Loucy (cell line): Measurements from ENCODE around the gene DKKL1.

Experiments
- H2AFZ ChIP-seq: fragments of 200-600 bp; sonication (generic); 2 replicates; pipeline ENCODE4 v1.6.0; 2016; ENCODE audit warnings: antibody characterized with exemption, mild to moderate bottlenecking, low read length, moderate library complexity
- H3F3A ChIP-seq: fragments of 200-600 bp; 2 replicates; pipeline ENCODE4 v1.6.0; 2016; ENCODE audit warnings: antibody characterized with exemption, low read depth, mild to moderate bottlenecking
- H3K27me3 ChIP-seq: fragments of 200-600 bp; sonication (generic); 2 replicates; pipeline ENCODE4 v1.6.1; 2014; ENCODE audit warnings: low read length, mild to moderate bottlenecking; ENCODE audit not compliant: insufficient read depth, poor library complexity, severe bottlenecking
- H3K36me3 ChIP-seq: fragments of 200-600 bp; sonication (generic); 2 replicates; pipeline ENCODE4 v1.6.1; 2016; ENCODE audit warnings: low read length; ENCODE audit not compliant: insufficient read depth
- H3K4me1 ChIP-seq: fragments of 200-600 bp; sonication (generic); 2 replicates; pipeline ENCODE4 v1.5.1; 2014; ENCODE audit warnings: low read length, mild to moderate bottlenecking; ENCODE audit not compliant: insufficient read depth, poor library complexity, severe bottlenecking
- H3K4me2 ChIP-seq: fragments of 200-600 bp; sonication (generic); 2 replicates; pipeline ENCODE4 v1.6.0; 2014; ENCODE audit warnings: antibody characterized with exemption, low read length, low read depth, mild to moderate bottlenecking; ENCODE audit not compliant: poor library complexity, severe bottlenecking
- H3K4me3 ChIP-seq: fragments of 200-600 bp; sonication (generic); 2 replicates; pipeline ENCODE4 v1.5.1; 2014; ENCODE audit warnings: low read length, mild to moderate bottlenecking, mixed read lengths; ENCODE audit not compliant: poor library complexity, severe bottlenecking
- H3K79me2 ChIP-seq: fragments of 200-600 bp; sonication (generic); 2 replicates; pipeline ENCODE4 v1.6.1; 2014; ENCODE audit warnings: low read length; ENCODE audit not compliant: insufficient read depth
- H3K9ac ChIP-seq: fragments of 200-600 bp; sonication (generic); 2 replicates; pipeline ENCODE4 v1.6.0; 2014; ENCODE audit warnings: mild to moderate bottlenecking, low read depth, low read length, moderate library complexity; ENCODE audit not compliant: poor library complexity, severe bottlenecking
- H3K9me2 ChIP-seq: fragments of 200-600 bp; sonication (generic); replicated peaks from 2 replicates; pipeline ENCODE4 v1.6.1; 2016; ENCODE audit warnings: low read depth, low read length, mixed read lengths
- H3K9me3 ChIP-seq: fragments of 200-600 bp; sonication (generic); 2 replicates; pipeline ENCODE4 v1.6.1; 2014; ENCODE audit warnings: mild to moderate bottlenecking, antibody characterized with exemption, low read length, low read depth; ENCODE audit not compliant: insufficient read depth
- H4K20me1 ChIP-seq: fragments of 200-600 bp; sonication (generic); 2 replicates; pipeline ENCODE4 v1.6.0; 2014; ENCODE audit warnings: antibody characterized with exemption, low read length, mild to moderate bottlenecking; ENCODE audit not compliant: insufficient read depth, poor library complexity, severe bottlenecking
- EZH2phosphoT487 ChIP-seq: fragments of 200-600 bp; IDR thresholded peaks from 2 replicates; pipeline ENCODE4 v1.6.1; 2018; ENCODE audit warnings: antibody characterized with exemption, mild to moderate bottlenecking, moderate library complexity, borderline replicate concordance
- TF ChIP-seq, protein P1 (sequence below): fragments of 200-600 bp; sonication (generic); conservative IDR thresholded peaks from 2 replicates; pipeline ENCODE4 v1.5.1; 2014; ENCODE audit warnings: mild to moderate bottlenecking, antibody characterized with exemption, low read length

DKKL1 gene

DNA sequence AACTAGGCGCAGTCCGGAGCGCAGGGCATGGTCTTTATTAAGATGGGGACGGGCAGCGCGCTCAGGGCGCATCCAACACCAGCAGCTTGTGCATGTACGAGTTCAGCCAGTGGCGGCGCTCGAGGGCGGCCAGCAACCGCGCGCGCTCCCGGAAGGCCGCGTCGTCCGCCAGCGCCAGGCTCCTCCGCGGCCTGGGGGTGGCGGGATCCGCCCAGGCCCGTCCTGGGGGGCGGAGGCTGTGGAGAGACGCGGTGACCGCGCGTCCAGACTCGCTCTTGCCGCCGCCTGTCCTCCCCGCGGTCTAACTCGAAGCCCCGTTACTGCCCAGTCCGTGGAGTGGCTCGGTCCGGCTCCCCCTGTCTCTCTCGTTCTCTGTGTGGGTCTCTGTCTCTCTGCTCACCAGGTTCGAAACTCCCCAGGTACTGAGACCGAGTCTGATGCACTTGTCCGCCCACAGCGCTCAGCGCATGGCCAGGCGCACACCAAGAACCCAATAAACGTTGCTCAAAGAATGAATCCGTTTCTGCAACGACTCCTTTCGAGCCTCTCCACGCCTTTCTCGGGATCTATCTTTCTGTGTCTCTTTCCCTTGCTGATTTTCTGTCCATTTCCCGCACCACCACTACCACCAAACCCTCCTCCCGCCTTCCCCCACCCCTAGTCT lies 58.9 kb downstream of the DKKL1 start:
- H2AFZ ChIP-seq = no peak overlapping the region
- H4K20me1 ChIP-seq = no peaks in the 10 kb centered on the region
- H3K9me2 ChIP-seq = no peaks in the 10 kb centered on the region
- H3K79me2 ChIP-seq = no peaks in the 10 kb centered on the region
- H3F3A ChIP-seq = no peaks in the 10 kb centered on the region
- peaks cover 42% of the 10 kb centered on the region for H3K4me1 ChIP-seq
- peak overlapping the region; percentile 68 for H3K4me2 ChIP-seq
- TF ChIP-seq, protein P1, sequence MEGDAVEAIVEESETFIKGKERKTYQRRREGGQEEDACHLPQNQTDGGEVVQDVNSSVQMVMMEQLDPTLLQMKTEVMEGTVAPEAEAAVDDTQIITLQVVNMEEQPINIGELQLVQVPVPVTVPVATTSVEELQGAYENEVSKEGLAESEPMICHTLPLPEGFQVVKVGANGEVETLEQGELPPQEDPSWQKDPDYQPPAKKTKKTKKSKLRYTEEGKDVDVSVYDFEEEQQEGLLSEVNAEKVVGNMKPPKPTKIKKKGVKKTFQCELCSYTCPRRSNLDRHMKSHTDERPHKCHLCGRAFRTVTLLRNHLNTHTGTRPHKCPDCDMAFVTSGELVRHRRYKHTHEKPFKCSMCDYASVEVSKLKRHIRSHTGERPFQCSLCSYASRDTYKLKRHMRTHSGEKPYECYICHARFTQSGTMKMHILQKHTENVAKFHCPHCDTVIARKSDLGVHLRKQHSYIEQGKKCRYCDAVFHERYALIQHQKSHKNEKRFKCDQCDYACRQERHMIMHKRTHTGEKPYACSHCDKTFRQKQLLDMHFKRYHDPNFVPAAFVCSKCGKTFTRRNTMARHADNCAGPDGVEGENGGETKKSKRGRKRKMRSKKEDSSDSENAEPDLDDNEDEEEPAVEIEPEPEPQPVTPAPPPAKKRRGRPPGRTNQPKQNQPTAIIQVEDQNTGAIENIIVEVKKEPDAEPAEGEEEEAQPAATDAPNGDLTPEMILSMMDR = no peak
- no peak for TF ChIP-seq EZH2phosphoT487
- H3K36me3 ChIP-seq = no peaks in the 10 kb centered on the region
- H3K9ac ChIP-seq = no peak overlapping the region
- no peaks in the 10 kb centered on the region for H3K9me3 ChIP-seq
- no peak overlapping the region for H3K4me3 ChIP-seq
- no peaks in the 10 kb centered on the region for H3K27me3 ChIP-seq

GRCh38 chr19:49423071-49423984 lies 59.7 kb downstream of the DKKL1 start, which contains the start of gene PTH2:
Gene PTH2, minus strand, starts transcription at chr19:49423441. Its CDS starts 102 bp downstream, at chr19:49423339.
- Histone ChIP-seq H3K79me2 (no peaks in the 10 kb centered on the region), H3K4me3 (peak within 1 kb of the TSS; percentile 50), H3K9me2 (no peaks in the 10 kb centered on the region), H2AFZ (peak within 1 kb of the TSS; percentile 40), H3K27me3 (no peaks in the 10 kb centered on the region), H3K4me2 (peak within 1 kb of the TSS; percentile 68), H3K4me1 (peaks cover 37% of the 10 kb centered on the region), H3K36me3 (no peaks in the 10 kb centered on the region), H3K9ac (peak within 1 kb of the TSS; percentile 50), H4K20me1 (no peaks in the 10 kb centered on the region), H3F3A (no peaks in the 10 kb centered on the region), H3K9me3 (no peaks in the 10 kb centered on the region)
- TF ChIP-seq EZH2phosphoT487 = no peak
- TF ChIP-seq, protein P1 = no peak

DNA sequence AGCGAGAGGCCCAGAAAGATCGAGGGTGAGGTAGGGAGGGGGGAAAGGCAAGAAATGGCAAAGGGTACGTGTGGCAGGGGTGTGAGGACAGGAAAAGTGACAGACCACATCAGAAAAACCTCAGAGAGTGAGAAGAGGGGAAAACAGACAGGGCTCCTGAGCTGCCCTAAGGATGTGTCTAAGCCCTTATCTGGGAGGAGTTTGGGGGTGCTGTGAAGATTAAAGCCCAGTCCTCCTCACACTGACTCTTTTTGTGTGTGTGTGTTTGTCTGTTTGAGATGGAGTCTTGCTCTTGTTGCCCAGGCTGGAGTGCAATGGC lies 60.3 kb downstream of the DKKL1 start:
- TF ChIP-seq, protein P1 = no peak
- TF ChIP-seq EZH2phosphoT487 = no peak
- Histone ChIP-seq H3F3A (no peaks in the 10 kb centered on the region), H3K4me2 (peak overlapping the region; percentile 68), H2AFZ (peak overlapping the region; percentile 40), H3K9me2 (no peaks in the 10 kb centered on the region), H3K36me3 (no peaks in the 10 kb centered on the region), H3K9me3 (no peaks in the 10 kb centered on the region), H3K79me2 (no peaks in the 10 kb centered on the region), H3K9ac (peak overlapping the region; percentile 50), H4K20me1 (no peaks in the 10 kb centered on the region), H3K4me1 (peaks cover 37% of the 10 kb centered on the region), H3K27me3 (no peaks in the 10 kb centered on the region), H3K4me3 (peak overlapping the region; percentile 50)
